Loucy (cell line): ENCODE data around the gene CNNM1.

Experiments used
- EZH2phosphoT487 ChIP-seq: fragments of 200-600 bp; IDR thresholded peaks from 2 replicates; pipeline ENCODE4 v1.6.1; 2018; ENCODE audit warnings: antibody characterized with exemption, mild to moderate bottlenecking, moderate library complexity, borderline replicate concordance
- TF ChIP-seq, protein P1 (sequence below): fragments of 200-600 bp; sonication (generic); conservative IDR thresholded peaks from 2 replicates; pipeline ENCODE4 v1.5.1; 2014; ENCODE audit warnings: mild to moderate bottlenecking, antibody characterized with exemption, low read length

DNA sequence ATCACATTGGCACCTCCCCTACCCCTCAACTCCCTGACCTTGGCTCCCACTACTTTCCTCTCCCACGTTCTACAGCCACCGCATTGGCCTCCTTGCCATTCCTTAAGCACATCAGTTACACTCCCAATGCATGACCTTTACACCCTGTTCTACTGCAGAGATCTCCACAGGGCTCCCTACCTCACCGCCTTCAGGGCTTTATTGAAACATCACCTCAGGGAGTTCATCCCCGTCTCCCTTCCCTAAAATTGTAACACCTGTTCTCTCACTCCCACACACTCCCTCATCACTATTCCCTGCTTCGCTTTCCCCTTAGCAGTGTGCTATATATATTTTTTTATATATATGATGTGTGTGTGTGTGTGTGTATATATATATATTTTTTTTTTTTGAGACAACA, 18.5 kb downstream of the CNNM1 start:
- TF ChIP-seq, protein P1, sequence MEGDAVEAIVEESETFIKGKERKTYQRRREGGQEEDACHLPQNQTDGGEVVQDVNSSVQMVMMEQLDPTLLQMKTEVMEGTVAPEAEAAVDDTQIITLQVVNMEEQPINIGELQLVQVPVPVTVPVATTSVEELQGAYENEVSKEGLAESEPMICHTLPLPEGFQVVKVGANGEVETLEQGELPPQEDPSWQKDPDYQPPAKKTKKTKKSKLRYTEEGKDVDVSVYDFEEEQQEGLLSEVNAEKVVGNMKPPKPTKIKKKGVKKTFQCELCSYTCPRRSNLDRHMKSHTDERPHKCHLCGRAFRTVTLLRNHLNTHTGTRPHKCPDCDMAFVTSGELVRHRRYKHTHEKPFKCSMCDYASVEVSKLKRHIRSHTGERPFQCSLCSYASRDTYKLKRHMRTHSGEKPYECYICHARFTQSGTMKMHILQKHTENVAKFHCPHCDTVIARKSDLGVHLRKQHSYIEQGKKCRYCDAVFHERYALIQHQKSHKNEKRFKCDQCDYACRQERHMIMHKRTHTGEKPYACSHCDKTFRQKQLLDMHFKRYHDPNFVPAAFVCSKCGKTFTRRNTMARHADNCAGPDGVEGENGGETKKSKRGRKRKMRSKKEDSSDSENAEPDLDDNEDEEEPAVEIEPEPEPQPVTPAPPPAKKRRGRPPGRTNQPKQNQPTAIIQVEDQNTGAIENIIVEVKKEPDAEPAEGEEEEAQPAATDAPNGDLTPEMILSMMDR = no peak
- TF ChIP-seq EZH2phosphoT487 = no peak
